Measurements from ENCODE around the gene TEAD1.

- no peak for TF ChIP-seq POLR2A (IDR thresholded peaks at IDR 0.05)
- TF ChIP-seq, protein P1, sequence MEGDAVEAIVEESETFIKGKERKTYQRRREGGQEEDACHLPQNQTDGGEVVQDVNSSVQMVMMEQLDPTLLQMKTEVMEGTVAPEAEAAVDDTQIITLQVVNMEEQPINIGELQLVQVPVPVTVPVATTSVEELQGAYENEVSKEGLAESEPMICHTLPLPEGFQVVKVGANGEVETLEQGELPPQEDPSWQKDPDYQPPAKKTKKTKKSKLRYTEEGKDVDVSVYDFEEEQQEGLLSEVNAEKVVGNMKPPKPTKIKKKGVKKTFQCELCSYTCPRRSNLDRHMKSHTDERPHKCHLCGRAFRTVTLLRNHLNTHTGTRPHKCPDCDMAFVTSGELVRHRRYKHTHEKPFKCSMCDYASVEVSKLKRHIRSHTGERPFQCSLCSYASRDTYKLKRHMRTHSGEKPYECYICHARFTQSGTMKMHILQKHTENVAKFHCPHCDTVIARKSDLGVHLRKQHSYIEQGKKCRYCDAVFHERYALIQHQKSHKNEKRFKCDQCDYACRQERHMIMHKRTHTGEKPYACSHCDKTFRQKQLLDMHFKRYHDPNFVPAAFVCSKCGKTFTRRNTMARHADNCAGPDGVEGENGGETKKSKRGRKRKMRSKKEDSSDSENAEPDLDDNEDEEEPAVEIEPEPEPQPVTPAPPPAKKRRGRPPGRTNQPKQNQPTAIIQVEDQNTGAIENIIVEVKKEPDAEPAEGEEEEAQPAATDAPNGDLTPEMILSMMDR (IDR thresholded peaks at IDR 0.05): no peak
Measured at GRCh38 chr11:12662101-12662689, 12.0 kb upstream of the TEAD1 start.
